ENCODE measurements around the gene WDR82. TPM values are rescaled to one million over a fixed set of nuclear protein-coding genes. Genes with fewer than 3 reads are reported as not detected.

WDR82 gene
- total and polyA plus RNA-seq, 2 of the 8 experiments (the other 6 are each of a cell fraction or from before 2014, with no cell fraction given), result 33.5 to 82.7 TPM

- Histone ChIP-seq H3K4me3 (ENCODE audit: extremely low read depth in 1 of 4, insufficient read depth in 2 of 4, low read depth in 3 of 4, low read length in 4 of 4) (no peak overlapping the region), H2BK20ac (ENCODE audit: low read length) (no peak overlapping the region), H3K27ac (ENCODE audit: low read depth, low read length) (no peak overlapping the region), H3K4me2 (ENCODE audit: insufficient read depth in 1 of 2, low read depth in 2 of 2, low read length in 2 of 2) (no peak overlapping the region), H3K9ac (replicated peaks in 1 of 4; ENCODE audit: extremely low read depth in 1 of 4, low read depth in 3 of 4, low read length in 3 of 4) (no peak overlapping the region), H3K4me1 (replicated peaks in 1 of 4; ENCODE audit: control insufficient read depth in 3 of 4, insufficient read depth in 4 of 4, low read length in 3 of 4) (no peaks in the 10 kb centered on the region), H4K5ac (ENCODE audit: insufficient read length, low read depth, low read length) (no peak overlapping the region), H3K27me3 (replicated peaks in 1 of 4; ENCODE audit: control insufficient read depth in 3 of 4, extremely low read depth in 1 of 4, insufficient read depth in 3 of 4, low read length in 3 of 4) (no peaks in the 10 kb centered on the region), H3K9me3 (ENCODE audit: insufficient read depth in 2 of 2, low read depth in 1 of 2, low read length in 1 of 2) (no peaks in the 10 kb centered on the region), H4K20me1 (replicated peaks in 1 of 2; ENCODE audit: control insufficient read depth in 1 of 2, insufficient read depth in 2 of 2, low read length in 2 of 2) (peaks cover 4 to 10% of the 10 kb centered on the region in 2 experiments), H3K18ac (ENCODE audit: extremely low read depth, low read length) (no peak overlapping the region), H3K79me1 (ENCODE audit: low read depth, low read length) (no peaks in the 10 kb centered on the region), H3K79me2 (ENCODE audit: control insufficient read depth in 1 of 2, insufficient read depth in 2 of 2, low read length in 2 of 2) (peaks cover 0 to under 1% of the 10 kb centered on the region in 2 experiments; a peak in 2 of 4 replicates), H3K4ac (replicated peaks; ENCODE audit: insufficient read length, low read depth, low read length) (no peak overlapping the region), H2BK120ac (replicated peaks; ENCODE audit: low read depth, low read length) (no peak overlapping the region), H2AFZ (ENCODE audit: low read length) (no peak overlapping the region), H3K23ac (ENCODE audit: insufficient read length) (no peak overlapping the region), H4K8ac (ENCODE audit: extremely low read depth, insufficient read depth, low read length) (no peak overlapping the region), H3K36me3 (ENCODE audit: control insufficient read depth in 2 of 4, insufficient read depth in 4 of 4, low read length in 3 of 4) (peaks cover 33 to 89% (median 65%) of the 10 kb centered on the region in 4 experiments), H2BK5ac (ENCODE audit: low read depth, low read length) (no peak overlapping the region), H3K23me2 (ENCODE audit: low read depth, low read length) (no peaks in the 10 kb centered on the region), H2AK5ac (ENCODE audit: low read depth, low read length) (no peak overlapping the region), H3K14ac (ENCODE audit: insufficient read length) (no peak overlapping the region), H3K56ac (replicated peaks; ENCODE audit: insufficient read length, low read depth, low read length) (no peak overlapping the region), H2BK12ac (ENCODE audit: low read depth, low read length) (no peak overlapping the region), H4K91ac (replicated peaks; ENCODE audit: insufficient read length, low read length) (no peak overlapping the region), H2BK15ac (ENCODE audit: low read length) (no peak overlapping the region)
- ChIA-PET POLR2A (ENCODE audit: partially characterized antibody) (interaction anchor here (0.9 to 1.6 kb wide), 3 partner anchors 10 to 20 kb away, joined by 3 to 4 read pairs (median 4); no protein-coding TSS in a partner anchor), CTCF (ENCODE audit: partially characterized antibody) (interaction anchor here (0.6 to 17.7 kb wide), 4 partner anchors 25 to 192 kb away, joined by 3 to 126 read pairs (median 4); partner anchors contain the start of gene TLR9)
- FAIRE-seq (no peak), DNase-seq (ENCODE audit: low read depth in 1 of 2, low spot score in 2 of 2) (no peak)
- TF ChIP-seq MAFK (IDR thresholded peaks at IDR 0.05; ENCODE audit: low read depth, low read length) (no peak), POU5F1 (IDR thresholded peaks at IDR 0.05; ENCODE audit: low read depth, low read length) (no peak), SP1 (IDR thresholded peaks at IDR 0.05; ENCODE audit: low read depth, low read length) (no peak), SAP30 (IDR thresholded peaks at IDR 0.05; ENCODE audit: insufficient read depth, insufficient replicate concordance, low read length) (no peak), PHF8 (conservative IDR thresholded peaks at IDR 0.05; ENCODE audit: low read depth, low read length) (no peak), SIN3A (conservative IDR thresholded peaks at IDR 0.05 in 1 of 2, IDR thresholded peaks at IDR 0.05 in 1 of 2; ENCODE audit: low read depth in 1 of 2, low read length in 2 of 2) (no peak)
- WGBS, 2 experiments (ENCODE audit: extremely low coverage in 1 of 2, insufficient coverage in 1 of 2, insufficient read length in 1 of 2, insufficient replicate concordance in 2 of 2, low coverage in 1 of 2, low lambda C conversion rate in 2 of 2, missing lambda C conversion rate in 1 of 2), result 93% methylated on average over 3 of the region's 3 CpGs; no CpG with 5 or more reads in 1 of the 2 experiments
Measured at GRCh38 chr3:52256159-52256558, 22.3 kb downstream of the WDR82 start.
